Fibroblast of lung (primary cell): ENCODE results near the gene ZNF230.

ENCODE experiments used
- EZH2 ChIP-seq: IDR thresholded peaks from 2 replicates; pipeline ENCODE4 v1.5.1; 2012; ENCODE audit warnings: low read length, control low read depth, mild to moderate bottlenecking; ENCODE audit errors: missing control alignments
- TF ChIP-seq, protein P1 (sequence below), 2 donors: IDR thresholded peaks in 1 of 2; conservative IDR thresholded peaks in 1 of 2; 1 replicate in 1 of 2; 2 replicates in 1 of 2; pipeline ENCODE4 v1.5.1; 2011 to 2012; ENCODE audit warnings: low read length in 2 of 2, control low read depth in 1 of 2, inconsistent platforms in 1 of 2, low read depth in 1 of 2, mild to moderate bottlenecking in 1 of 2

- TF ChIP-seq, protein P1, sequence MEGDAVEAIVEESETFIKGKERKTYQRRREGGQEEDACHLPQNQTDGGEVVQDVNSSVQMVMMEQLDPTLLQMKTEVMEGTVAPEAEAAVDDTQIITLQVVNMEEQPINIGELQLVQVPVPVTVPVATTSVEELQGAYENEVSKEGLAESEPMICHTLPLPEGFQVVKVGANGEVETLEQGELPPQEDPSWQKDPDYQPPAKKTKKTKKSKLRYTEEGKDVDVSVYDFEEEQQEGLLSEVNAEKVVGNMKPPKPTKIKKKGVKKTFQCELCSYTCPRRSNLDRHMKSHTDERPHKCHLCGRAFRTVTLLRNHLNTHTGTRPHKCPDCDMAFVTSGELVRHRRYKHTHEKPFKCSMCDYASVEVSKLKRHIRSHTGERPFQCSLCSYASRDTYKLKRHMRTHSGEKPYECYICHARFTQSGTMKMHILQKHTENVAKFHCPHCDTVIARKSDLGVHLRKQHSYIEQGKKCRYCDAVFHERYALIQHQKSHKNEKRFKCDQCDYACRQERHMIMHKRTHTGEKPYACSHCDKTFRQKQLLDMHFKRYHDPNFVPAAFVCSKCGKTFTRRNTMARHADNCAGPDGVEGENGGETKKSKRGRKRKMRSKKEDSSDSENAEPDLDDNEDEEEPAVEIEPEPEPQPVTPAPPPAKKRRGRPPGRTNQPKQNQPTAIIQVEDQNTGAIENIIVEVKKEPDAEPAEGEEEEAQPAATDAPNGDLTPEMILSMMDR (conservative IDR thresholded peaks at IDR 0.05 in 1 of 2, IDR thresholded peaks at IDR 0.05 in 1 of 2; ENCODE audit: low read depth in 1 of 2, low read length in 2 of 2) = no peak
- TF ChIP-seq EZH2 = no peak
Observed at GRCh38 chr19:43956827-43957226, 45.9 kb upstream of the ZNF230 start.
